OCI-LY1 (cell line): ENCODE results near the gene TYK2.
A peak's percentile ranks its signal among the peaks of the same experiment; 100 is the strongest.

Source experiments
- H2AFZ ChIP-seq: fragments of 200-600 bp; sonication (generic), shearing (Covaris generic); 2 replicates; pipeline ENCODE4 v1.6.0; 2014; ENCODE audit warnings: antibody characterized with exemption, mild to moderate bottlenecking, low read length
- H3F3A ChIP-seq: fragments of 200-600 bp; sonication (generic), shearing (Covaris generic); 2 replicates; pipeline ENCODE4 v1.6.0; 2014; ENCODE audit warnings: mild to moderate bottlenecking, antibody characterized with exemption, low read length, moderate library complexity; ENCODE audit not compliant: insufficient read depth
- H3K27ac ChIP-seq: fragments of 200-600 bp; sonication (generic); 2 replicates; pipeline ENCODE4 v1.5.1; 2014; ENCODE audit warnings: low read length, mixed run types, mild to moderate bottlenecking, low read depth; ENCODE audit not compliant: poor library complexity, severe bottlenecking
- H3K27me3 ChIP-seq: fragments of 200-600 bp; sonication (generic); 2 replicates; pipeline ENCODE4 v1.6.0; 2014; ENCODE audit warnings: antibody characterized with exemption, mild to moderate bottlenecking, low read length, moderate library complexity; ENCODE audit not compliant: insufficient read depth
- H3K36me3 ChIP-seq: fragments of 200-600 bp; sonication (generic); 2 replicates; pipeline ENCODE4 v1.6.1; 2014; ENCODE audit warnings: mild to moderate bottlenecking, antibody characterized with exemption, low read length, moderate library complexity, mixed read lengths; ENCODE audit not compliant: insufficient read depth
- H3K4me1 ChIP-seq: fragments of 200-600 bp; sonication (generic); 2 replicates; pipeline ENCODE4 v1.5.1; 2014; ENCODE audit warnings: mild to moderate bottlenecking, low read length, moderate library complexity; ENCODE audit not compliant: insufficient read depth, severe bottlenecking
- H3K4me2 ChIP-seq: fragments of 200-600 bp; sonication (generic), shearing (Covaris generic); 2 replicates; pipeline ENCODE4 v1.6.1; 2014; ENCODE audit warnings: low read length
- H3K4me3 ChIP-seq: fragments of 200-600 bp; sonication (generic); 2 replicates; pipeline ENCODE4 v1.5.1; 2014; ENCODE audit warnings: low read length, low read depth, mild to moderate bottlenecking, mixed read lengths; ENCODE audit not compliant: poor library complexity, severe bottlenecking
- H3K79me2 ChIP-seq: fragments of 200-600 bp; shearing (Covaris generic); 2 replicates; pipeline ENCODE4 v1.6.1; 2016; ENCODE audit warnings: mixed run types, low read length, mixed read lengths; ENCODE audit not compliant: insufficient read depth
- H3K9ac ChIP-seq: fragments of 200-600 bp; sonication (generic), shearing (Covaris generic); 2 replicates; pipeline ENCODE4 v1.6.1; 2014; ENCODE audit warnings: mild to moderate bottlenecking, low read length, mixed read lengths
- H3K9me2 ChIP-seq: fragments of 200-600 bp; sonication (generic), shearing (Covaris generic); 2 replicates; pipeline ENCODE4 v1.6.1; 2014; ENCODE audit warnings: low read depth, mild to moderate bottlenecking, low read length, mixed read lengths
- H3K9me3 ChIP-seq: fragments of 200-600 bp; shearing (Covaris generic); 2 replicates; pipeline ENCODE4 v1.6.1; 2014; ENCODE audit warnings: low read length, mixed read lengths
- H4K20me1 ChIP-seq: fragments of 200-600 bp; sonication (generic), shearing (Covaris generic); 2 replicates; pipeline ENCODE4 v1.6.0; 2016; ENCODE audit warnings: mild to moderate bottlenecking, low read length; ENCODE audit not compliant: insufficient read depth
- EZH2 ChIP-seq: fragments of 200-600 bp; sonication (generic), shearing (Covaris generic); IDR thresholded peaks from 2 replicates; pipeline ENCODE4 v1.8.0; 2017; ENCODE audit warnings: borderline replicate concordance, mixed run types, mild to moderate bottlenecking, antibody characterized with exemption, low read length, moderate library complexity, mixed read lengths
- TF ChIP-seq, protein P1 (sequence below): fragments of 200-600 bp; sonication (generic), shearing (Covaris generic); IDR thresholded peaks from 2 replicates; pipeline ENCODE4 v1.5.1; 2017; ENCODE audit warnings: mild to moderate bottlenecking, antibody characterized with exemption, low read length, moderate library complexity, mixed read lengths

TYK2 gene

DNA sequence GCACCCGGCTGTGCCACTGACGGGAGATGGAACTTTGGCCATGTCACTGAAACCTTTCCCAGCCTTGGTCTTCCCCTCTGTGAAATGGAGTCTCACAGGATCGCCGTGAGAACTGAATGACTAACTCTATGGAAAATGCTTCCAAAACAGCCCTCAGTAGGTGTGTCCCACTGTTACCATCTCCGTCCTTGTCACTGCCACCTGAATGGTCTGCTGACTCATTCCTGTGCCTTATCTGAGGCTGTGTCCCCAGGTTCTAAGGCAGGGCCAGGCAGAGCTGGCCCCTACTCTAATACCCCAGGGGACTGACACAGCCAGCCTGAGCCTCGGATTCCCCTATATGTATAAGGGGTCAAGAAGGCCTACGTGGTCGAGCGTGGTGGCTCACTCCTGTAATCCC is 18.4 kb upstream of the TYK2 start:
- Histone ChIP-seq H3F3A (no peaks in the 10 kb centered on the region), H3K4me3 (no peak overlapping the region), H3K4me1 (peaks cover 47% of the 10 kb centered on the region), H3K79me2 (peaks cover 15% of the 10 kb centered on the region), H3K4me2 (peak overlapping the region; percentile 18; the same call in 1 of the 2 replicates), H2AFZ (no peak overlapping the region), H3K9me3 (no peaks in the 10 kb centered on the region), H3K36me3 (peaks cover 35% of the 10 kb centered on the region), H3K9me2 (no peaks in the 10 kb centered on the region), H3K27ac (peak overlapping the region; percentile 69), H3K27me3 (no peaks in the 10 kb centered on the region), H3K9ac (peak overlapping the region; percentile 14; the same call in 1 of the 2 replicates), H4K20me1 (no peaks in the 10 kb centered on the region)
- TF ChIP-seq, protein P1, sequence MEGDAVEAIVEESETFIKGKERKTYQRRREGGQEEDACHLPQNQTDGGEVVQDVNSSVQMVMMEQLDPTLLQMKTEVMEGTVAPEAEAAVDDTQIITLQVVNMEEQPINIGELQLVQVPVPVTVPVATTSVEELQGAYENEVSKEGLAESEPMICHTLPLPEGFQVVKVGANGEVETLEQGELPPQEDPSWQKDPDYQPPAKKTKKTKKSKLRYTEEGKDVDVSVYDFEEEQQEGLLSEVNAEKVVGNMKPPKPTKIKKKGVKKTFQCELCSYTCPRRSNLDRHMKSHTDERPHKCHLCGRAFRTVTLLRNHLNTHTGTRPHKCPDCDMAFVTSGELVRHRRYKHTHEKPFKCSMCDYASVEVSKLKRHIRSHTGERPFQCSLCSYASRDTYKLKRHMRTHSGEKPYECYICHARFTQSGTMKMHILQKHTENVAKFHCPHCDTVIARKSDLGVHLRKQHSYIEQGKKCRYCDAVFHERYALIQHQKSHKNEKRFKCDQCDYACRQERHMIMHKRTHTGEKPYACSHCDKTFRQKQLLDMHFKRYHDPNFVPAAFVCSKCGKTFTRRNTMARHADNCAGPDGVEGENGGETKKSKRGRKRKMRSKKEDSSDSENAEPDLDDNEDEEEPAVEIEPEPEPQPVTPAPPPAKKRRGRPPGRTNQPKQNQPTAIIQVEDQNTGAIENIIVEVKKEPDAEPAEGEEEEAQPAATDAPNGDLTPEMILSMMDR = no peak
- no peak for TF ChIP-seq EZH2

DNA sequence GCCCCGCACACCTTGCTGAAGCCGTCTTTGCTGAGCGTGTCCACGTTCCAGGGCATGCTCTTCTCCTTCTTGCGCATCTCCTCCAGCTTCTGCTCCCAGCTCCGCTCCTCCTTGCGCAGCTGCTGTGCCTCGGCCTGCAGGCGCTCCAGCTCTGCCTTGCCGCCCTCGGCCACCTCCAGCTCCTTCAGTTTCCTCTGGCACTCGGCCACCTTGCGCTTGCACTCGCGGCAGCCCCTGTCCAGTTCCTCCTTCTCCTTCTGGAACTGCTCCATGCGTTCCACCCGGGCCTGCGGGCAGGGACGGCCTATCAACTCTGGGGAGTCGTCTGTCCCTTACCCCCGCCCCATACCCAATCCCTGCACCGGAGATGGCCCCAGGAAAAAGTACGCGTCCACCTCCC is 15.5 kb upstream of the TYK2 start:
- no peak overlapping the region for H3K27ac ChIP-seq
- H3F3A ChIP-seq = no peaks in the 10 kb centered on the region
- no peaks in the 10 kb centered on the region for H4K20me1 ChIP-seq
- no peaks in the 10 kb centered on the region for H3K9me2 ChIP-seq
- no peak overlapping the region for H2AFZ ChIP-seq
- peaks cover 27% of the 10 kb centered on the region for H3K4me1 ChIP-seq
- H3K4me2 ChIP-seq = no peak overlapping the region
- H3K9ac ChIP-seq = no peak overlapping the region
- no peak overlapping the region for H3K4me3 ChIP-seq
- no peaks in the 10 kb centered on the region for H3K27me3 ChIP-seq
- 0 out of 2 replicates have a peak, but pooled peaks cover 3% of the 10 kb centered on the region for H3K79me2 ChIP-seq
- H3K36me3 ChIP-seq = peaks cover 58% of the 10 kb centered on the region
- H3K9me3 ChIP-seq = no peaks in the 10 kb centered on the region
- TF ChIP-seq, protein P1 = no peak
- no peak for TF ChIP-seq EZH2

DNA sequence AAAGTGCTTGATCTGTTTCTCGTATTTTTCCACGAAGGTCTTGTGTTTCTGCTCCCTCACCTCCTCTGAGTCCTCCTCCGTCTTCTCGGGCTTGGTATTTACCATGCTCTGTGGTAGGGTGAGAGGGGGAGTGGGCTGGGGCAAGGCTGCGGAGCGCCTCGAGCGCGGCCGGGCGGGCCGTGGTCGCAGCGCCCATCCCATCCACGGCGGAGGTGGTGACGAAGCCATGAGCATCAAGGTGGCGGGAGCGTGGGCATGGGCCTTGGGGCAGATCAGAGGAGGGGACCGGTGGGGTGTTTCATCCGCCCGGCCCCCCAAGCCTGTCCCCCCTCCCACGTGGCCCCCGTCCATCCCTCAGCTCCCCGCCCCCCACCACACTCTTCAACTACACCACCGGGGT is 15.1 kb upstream of the TYK2 start:
- peaks cover 63% of the 10 kb centered on the region for H3K36me3 ChIP-seq
- no peaks in the 10 kb centered on the region for H3K27me3 ChIP-seq
- H3K27ac ChIP-seq = no peak overlapping the region
- 0 out of 2 replicates have a peak, but pooled peaks cover 3% of the 10 kb centered on the region for H3K79me2 ChIP-seq
- no peaks in the 10 kb centered on the region for H3K9me2 ChIP-seq
- no peaks in the 10 kb centered on the region for H4K20me1 ChIP-seq
- H3K9me3 ChIP-seq = no peaks in the 10 kb centered on the region
- H3F3A ChIP-seq = no peaks in the 10 kb centered on the region
- H3K4me2 ChIP-seq = no peak overlapping the region
- H2AFZ ChIP-seq = no peak overlapping the region
- H3K4me3 ChIP-seq = no peak overlapping the region
- H3K9ac ChIP-seq = no peak overlapping the region
- H3K4me1 ChIP-seq = peaks cover 23% of the 10 kb centered on the region
- TF ChIP-seq EZH2 = no peak
- TF ChIP-seq, protein P1 = no peak
